Measurements from ENCODE around the gene EIF2D. TPM values are rescaled to one million over a fixed set of nuclear protein-coding genes. Genes with fewer than 3 reads are reported as not detected.

The EIF2D gene
- total and polyA plus RNA-seq, 2 of the 13 experiments (the other 11 are each of a cell fraction or from before 2014, with no cell fraction given) = 45.1 to 64.9 TPM

DNA sequence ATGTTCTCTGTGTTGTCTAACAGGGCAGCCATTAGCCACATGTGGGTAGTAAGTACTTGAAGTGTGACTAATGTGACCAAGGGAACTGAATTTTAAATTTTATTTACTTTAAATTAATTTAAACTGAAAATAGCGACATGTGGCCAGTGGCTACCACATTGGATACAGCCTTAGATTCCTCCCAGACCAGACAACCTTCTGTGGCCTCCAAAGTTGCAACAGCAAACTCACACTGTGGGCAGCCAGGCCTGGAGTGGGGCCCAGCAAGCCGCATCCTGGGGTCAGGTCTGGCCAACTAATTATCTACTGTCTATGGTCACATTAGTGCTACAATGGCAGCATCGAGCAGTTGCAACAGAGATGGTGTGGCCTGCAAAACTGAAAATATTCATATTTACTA is 11.7 kb downstream of the EIF2D start:
- POLR2A ChIA-PET = interaction anchor here (1.4 kb wide), 1 partner anchor 12 kb away, joined by 3 read pairs; the partner anchor contains the start of gene EIF2D
- no peaks in the 10 kb centered on the region for H3K27me3 ChIP-seq (ENCODE audit: control insufficient read depth in 1 of 2, insufficient read depth in 2 of 2, low read length in 2 of 2)
- no peaks in the 10 kb centered on the region for H3K9me3 ChIP-seq (ENCODE audit: low read length)
- no peak overlapping the region for H3K4me2 ChIP-seq (ENCODE audit: low read depth, low read length)
- WGBS (ENCODE audit: low lambda C conversion rate) = 93% methylated on average over 3 of the region's 3 CpGs
- H3K4me1 ChIP-seq (ENCODE audit: insufficient read depth, low read length) = no peaks in the 10 kb centered on the region
- no TSS peak for BruUV-seq (replicated peaks)
- H3K9ac ChIP-seq (ENCODE audit: insufficient read depth, low read depth, low read length) = no peak overlapping the region
- H3K79me2 ChIP-seq (ENCODE audit: insufficient read depth, low read length) = no peaks in the 10 kb centered on the region
- no peak overlapping the region for H2AFZ ChIP-seq (ENCODE audit: low read length)
- no peak for ATAC-seq
- FAIRE-seq = no peak
- in situ Hi-C loops (cut with HindIII; ENCODE audit: extremely low pct_ligation_motif_present, low pct_unique_long_range_greater_than_20kb) = no loop called here
- CTCF ChIA-PET (ENCODE audit: low intra/inter-chr PET ratio, low total read pairs) = no interaction called here
- intact Hi-C loops (cut with micrococcal nuclease; ENCODE audit: unreplicated experiment) = no loop called here
- no peak overlapping the region for H3K27ac ChIP-seq (ENCODE audit: extremely low read length, insufficient read depth, low read length)
- no peak for DNase-seq (ENCODE audit: low spot score)
- peaks cover 34 to 79% of the 10 kb centered on the region in 2 experiments for H3K36me3 ChIP-seq (replicated peaks in 1 of 2; ENCODE audit: control insufficient read depth in 1 of 2, insufficient read depth in 2 of 2, low read length in 2 of 2)
- H4K20me1 ChIP-seq (ENCODE audit: insufficient read depth, low read length) = no peaks in the 10 kb centered on the region
- no peak overlapping the region for H3K4me3 ChIP-seq (replicated peaks in 1 of 3; ENCODE audit: insufficient read depth in 1 of 3, low read depth in 2 of 3, low read length in 3 of 3)
- TF ChIP-seq GPN1 (CRISPR knock-in tag; IDR thresholded peaks at IDR 0.05; ENCODE audit: borderline replicate concordance) (no peak), JUND (CRISPR knock-in tag; IDR thresholded peaks at IDR 0.05) (no peak), SKI (IDR thresholded peaks at IDR 0.05; ENCODE audit: partially characterized antibody) (no peak), ZNF253 (CRISPR knock-in tag; IDR thresholded peaks at IDR 0.05; ENCODE audit: borderline replicate concordance) (no peak)
- TF ChIP-seq, protein P1, sequence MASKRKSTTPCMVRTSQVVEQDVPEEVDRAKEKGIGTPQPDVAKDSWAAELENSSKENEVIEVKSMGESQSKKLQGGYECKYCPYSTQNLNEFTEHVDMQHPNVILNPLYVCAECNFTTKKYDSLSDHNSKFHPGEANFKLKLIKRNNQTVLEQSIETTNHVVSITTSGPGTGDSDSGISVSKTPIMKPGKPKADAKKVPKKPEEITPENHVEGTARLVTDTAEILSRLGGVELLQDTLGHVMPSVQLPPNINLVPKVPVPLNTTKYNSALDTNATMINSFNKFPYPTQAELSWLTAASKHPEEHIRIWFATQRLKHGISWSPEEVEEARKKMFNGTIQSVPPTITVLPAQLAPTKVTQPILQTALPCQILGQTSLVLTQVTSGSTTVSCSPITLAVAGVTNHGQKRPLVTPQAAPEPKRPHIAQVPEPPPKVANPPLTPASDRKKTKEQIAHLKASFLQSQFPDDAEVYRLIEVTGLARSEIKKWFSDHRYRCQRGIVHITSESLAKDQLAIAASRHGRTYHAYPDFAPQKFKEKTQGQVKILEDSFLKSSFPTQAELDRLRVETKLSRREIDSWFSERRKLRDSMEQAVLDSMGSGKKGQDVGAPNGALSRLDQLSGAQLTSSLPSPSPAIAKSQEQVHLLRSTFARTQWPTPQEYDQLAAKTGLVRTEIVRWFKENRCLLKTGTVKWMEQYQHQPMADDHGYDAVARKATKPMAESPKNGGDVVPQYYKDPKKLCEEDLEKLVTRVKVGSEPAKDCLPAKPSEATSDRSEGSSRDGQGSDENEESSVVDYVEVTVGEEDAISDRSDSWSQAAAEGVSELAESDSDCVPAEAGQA (IDR thresholded peaks at IDR 0.05; ENCODE audit: low read depth) = no peak
- TF ChIP-seq, protein P1 (CRISPR knock-in tag; IDR thresholded peaks at IDR 0.05; ENCODE audit: borderline replicate concordance) = no peak
- TF ChIP-seq, protein P2, sequence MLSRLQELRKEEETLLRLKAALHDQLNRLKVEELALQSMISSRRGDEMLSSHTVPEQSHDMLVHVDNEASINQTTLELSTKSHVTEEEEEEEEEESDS (CRISPR knock-in tag; IDR thresholded peaks at IDR 0.05; ENCODE audit: borderline replicate concordance) = no peak
